ENCODE results near the gene L1CAM.

Gene L1CAM

DNA sequence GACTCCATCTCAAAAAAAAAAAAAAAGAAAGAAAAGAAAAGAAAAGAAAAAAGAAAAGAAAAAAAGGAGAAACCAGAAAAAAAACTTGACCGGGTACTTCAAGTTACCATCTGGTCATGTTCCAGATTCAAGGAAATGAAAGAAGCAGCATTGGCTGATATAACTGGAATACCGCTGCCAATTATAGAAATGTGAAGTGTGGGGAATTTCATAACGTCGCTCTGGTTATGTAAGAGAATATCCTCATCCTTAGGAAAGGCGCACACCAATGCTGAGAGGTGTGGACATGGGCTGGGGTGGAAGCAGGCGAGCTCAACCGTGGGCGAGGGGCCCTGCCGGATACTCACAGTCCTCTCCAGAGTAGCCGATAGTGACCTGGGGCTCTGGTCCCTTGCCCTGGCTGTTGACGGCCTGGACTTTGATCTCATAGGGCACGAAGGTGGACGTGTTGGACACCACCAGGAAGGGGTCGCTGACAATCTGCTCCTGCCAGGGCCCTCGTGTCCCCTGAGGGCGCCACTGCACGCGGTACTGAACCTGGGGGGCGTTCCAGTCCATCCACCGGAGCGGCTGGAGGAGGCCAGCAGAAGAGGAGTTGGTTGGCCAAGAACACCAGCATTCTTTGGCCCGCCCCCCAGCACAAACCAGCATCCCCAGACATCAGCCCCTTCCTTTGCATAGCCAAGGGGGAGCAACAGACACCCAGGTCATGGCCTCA, 19.5 kb downstream of the L1CAM start:
- no peak for TF ChIP-seq CTCF (IDR thresholded peaks at IDR 0.05; ENCODE audit: low read depth, low read length)
- no peak for DNase-seq (ENCODE audit: extremely low read depth, low read depth)

- TF ChIP-seq CTCF (IDR thresholded peaks at IDR 0.05; ENCODE audit: low read depth, low read length), result no peak
- no peak for DNase-seq (ENCODE audit: extremely low read depth, low read depth)
These were observed 20.3 kb downstream of the L1CAM start for GRCh38 chrX:153865685-153866084.

DNA sequence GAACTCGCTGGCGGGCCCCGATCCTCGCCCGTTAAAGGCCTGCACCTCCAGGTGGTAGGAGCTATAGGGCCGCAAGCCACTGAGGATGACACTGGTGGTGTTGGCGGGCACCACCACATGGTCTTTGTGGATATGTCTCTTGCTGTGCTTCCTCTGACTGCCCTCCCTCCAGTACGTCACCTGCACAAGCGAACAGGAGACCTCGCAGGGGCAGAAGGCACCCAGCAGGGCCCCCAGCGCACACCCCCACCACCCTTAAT, 20.7 kb downstream of the L1CAM start:
- no peak for DNase-seq (ENCODE audit: extremely low read depth, low read depth)
- TF ChIP-seq CTCF (IDR thresholded peaks at IDR 0.05; ENCODE audit: low read depth, low read length), result no peak

- DNase-seq (ENCODE audit: extremely low read depth, low read depth), result no peak
- TF ChIP-seq CTCF (IDR thresholded peaks at IDR 0.05; ENCODE audit: low read depth, low read length), result no peak
These were observed 21.2 kb downstream of the L1CAM start for GRCh38 chrX:153864561-153865320.

- DNase-seq (ENCODE audit: extremely low read depth, low read depth), result no peak
- TF ChIP-seq CTCF (IDR thresholded peaks at IDR 0.05; ENCODE audit: low read depth, low read length), result no peak
These were observed 21.9 kb downstream of the L1CAM start for GRCh38 chrX:153864101-153864500.

DNA sequence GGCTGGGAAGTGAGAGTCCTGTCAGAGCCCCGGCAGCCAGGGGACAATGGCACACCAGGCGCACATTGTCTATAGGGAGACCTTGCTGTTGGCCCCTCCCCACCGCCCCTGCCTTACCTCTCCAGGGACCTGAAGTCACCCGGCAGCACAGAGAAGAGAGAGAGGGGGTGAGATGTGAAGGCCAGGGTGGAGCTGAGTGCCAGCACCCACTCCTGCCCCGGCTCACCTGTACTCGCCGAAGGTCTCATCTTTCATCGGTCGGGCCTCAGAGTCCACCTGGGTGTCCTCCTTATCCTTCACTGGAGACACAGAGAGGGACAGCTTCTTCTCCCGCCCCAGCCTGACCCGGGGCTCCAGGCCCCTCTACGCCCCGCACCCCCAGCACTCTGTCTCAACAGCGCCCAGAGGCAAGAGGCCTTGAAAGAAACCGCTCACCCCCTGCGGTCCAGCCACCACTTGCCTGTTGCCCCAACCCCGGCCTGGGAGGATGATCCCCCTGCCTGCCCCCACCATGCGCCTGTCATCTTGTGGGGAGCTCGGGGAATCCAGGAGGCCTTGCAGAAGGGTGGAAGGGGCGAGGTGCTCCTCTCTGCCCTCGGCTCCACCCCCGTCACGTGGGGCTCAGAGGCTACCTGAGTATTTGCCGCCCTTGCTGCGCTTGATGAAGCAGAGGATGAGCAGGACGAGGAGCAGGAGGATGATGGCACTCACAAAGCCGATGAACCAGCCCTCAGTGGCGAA, 22.6 kb downstream of the L1CAM start:
- TF ChIP-seq CTCF (IDR thresholded peaks at IDR 0.05; ENCODE audit: low read depth, low read length), result no peak
- no peak for DNase-seq (ENCODE audit: extremely low read depth, low read depth)

Measured in AG09319 (cell line).